SKM-1 treated with dmso at 0.1 percent for 144 hours (cell line): ENCODE measurements around the gene SEC14L5.

Experiments
- DNase-seq: peaks from one replicate; lab custom pipeline; 2025; ENCODE audit not compliant: unreplicated experiment; lab: John Stamatoyannopoulos, UW

SEC14L5 gene

DNA sequence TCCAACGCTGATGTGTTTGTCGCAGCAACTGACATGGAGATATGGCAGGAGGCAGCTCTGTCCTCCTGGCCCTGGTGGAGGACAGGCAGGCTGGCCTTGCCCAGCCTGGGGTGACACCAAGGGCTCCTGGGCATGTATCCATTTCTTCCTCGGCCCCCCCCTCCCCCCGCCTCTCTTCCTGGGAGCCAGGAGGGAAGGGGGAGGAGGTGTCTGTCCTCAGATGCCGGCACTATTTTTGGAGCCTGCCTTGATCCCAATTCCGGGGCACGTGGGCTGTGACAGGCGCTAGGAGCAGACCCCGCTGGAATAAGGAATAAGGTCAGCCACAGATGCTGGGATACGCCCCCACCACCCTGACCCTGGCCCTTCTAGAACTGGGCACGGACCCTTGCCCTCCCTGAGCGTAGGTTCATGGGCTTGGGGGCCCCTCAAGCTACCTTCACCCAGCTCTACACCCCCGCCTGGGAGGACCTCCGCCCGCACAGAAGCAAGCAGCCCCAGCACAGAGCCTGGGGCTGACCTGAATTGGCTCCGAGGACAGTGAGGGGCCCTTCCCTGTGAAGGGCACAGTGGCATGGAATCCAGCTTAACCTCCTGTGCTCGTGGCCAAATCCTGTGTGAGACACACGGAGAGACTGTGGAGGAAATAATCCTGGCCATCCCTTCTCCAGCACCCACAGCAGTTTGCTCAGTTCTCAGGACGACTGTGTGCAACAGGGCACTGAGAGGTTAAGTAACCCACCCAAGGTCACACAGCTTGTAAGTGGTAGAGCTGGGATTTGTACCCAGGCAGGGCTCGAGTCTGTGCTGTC is 24.1 kb downstream of the SEC14L5 start:
- no peak for DNase-seq

DNA sequence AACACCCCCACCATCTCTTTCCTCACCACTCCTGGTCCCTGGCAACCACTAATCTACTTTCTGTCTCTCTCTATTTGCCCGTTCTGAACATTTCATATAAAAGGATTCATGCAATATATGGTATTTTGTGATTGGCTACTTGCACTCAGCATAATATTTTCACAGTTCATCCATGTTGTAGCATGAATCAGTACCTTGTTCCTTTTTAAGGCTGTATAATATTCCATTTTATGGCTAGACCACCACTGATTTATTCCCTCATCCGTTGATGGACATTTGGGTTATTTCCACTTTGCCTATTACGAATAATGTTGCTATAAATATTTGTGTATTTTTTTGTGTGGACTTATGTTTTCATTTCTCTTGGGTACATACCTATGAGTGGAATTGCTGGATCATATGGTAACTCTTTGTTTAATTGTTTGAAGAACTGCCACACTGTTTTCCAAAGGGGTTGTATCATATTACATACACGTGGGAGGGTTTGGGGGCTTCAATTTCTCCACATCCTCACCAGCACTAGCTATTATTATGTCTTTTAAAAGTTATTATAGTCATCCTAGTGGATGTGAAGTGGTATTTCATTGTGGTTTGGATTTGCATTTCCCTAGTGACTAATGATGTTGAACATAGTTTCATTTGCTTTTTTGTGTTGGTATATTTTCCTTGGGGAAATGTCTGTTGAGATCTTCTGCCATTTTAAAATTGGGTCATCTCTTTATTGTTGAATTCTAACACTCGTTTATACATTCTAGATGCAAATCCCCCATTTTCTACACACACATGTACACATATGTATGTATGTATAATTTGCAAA is 26.3 kb downstream of the SEC14L5 start:
- DNase-seq = no peak

DNA sequence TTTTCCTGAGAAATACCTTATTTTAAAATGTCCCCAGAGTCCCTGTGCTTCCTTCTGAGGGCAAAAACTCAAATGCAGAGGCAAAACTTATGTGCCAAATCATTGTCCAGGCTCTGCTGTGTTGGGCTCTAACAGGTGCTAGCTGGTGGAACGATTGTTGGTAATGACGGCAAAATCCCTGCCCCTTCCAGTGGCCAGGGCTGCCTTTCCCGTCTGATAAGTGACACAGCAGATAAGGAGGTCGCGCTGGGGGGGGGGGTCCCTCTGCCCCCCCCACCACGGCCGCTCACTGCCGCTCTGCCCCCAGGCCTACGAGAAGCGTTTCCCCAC is 29.1 kb downstream of the SEC14L5 start:
- DNase-seq = no peak

DNA sequence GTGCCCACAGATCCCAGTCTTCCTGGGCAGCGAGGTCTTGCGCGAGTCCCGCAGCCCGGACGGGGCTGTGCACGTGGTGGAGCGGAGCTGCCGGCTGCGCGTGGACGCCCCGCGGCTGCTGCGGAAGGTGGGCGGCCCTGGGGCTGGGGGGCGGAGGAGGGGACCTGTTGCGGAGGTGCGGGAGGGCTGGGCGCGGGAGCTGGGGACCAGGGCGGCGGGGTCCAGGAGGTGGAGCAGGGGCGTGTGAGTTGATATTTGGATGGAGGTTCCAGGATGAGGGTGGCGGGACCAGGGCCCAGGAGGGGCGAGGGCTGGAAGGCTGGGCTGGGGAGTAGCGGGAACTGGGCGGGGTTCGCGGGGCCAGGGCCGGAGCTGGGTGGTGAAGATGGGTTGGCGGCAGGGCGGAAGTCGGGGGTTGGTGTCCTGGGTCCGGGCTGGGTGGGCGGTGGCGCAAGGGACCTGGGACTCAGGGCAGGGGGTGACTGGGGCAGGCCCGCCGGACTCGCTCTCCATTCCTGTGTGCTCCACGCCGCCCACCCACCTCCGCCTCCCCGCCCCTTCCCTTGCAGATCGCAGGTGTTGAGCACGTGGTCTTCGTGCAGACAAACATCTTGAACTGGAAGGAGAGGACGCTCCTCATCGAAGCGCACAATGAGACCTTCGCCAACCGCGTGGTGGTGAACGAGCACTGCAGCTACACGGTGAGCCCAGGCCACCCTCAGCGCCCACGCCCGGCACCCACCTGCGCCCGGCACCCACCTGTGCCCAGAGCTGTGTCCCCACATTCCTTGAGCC is 29.6 kb downstream of the SEC14L5 start:
- no peak for DNase-seq

DNA sequence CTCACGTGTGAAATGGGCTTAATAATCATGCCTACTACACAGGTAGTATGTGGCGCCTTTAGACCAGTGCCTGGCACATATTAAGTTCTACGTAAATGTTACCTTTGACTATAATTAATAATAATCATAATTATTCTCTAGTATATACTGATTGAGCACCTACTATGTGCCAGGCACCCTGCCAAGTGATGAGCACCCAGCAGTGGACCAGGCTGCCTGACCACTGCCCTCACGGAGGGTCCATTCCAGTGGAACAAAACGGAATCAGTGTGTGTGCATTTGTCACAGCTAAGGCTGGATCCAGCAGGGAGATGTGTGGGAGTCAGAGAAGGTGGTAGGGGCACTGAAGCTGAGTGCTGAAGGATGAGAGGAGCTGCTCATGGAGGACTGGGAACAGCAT is 30.5 kb downstream of the SEC14L5 start:
- no peak for DNase-seq

DNA sequence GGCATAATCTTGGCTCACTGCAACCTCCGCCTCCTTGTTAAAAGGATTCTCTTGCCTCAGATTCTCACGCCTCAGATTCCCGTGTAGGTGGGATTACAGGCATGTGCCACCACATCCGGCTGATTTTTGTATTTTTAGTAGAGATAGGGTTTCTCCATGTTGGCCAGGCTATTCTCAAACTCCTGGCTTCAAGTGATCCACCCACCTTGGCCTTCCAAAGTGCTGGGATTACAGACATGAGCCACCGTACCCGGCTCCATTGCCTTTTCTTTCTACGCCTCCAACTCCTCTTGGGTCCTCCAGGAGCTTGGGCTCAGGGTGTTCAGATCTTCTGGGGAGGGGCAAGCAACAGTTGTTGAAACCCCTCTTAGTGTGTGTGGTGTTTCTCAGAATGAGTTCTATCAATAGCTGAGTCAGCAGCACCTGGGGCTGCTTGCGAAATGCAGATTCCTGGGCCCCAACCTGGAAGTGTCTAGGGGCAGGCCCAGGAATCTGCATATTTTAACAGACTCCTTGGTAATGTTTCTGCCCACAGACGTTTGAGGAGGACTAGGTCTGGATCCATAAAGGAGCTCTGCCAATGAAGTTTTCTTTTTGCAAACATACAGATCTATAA is 31.4 kb downstream of the SEC14L5 start:
- no peak for DNase-seq

DNA sequence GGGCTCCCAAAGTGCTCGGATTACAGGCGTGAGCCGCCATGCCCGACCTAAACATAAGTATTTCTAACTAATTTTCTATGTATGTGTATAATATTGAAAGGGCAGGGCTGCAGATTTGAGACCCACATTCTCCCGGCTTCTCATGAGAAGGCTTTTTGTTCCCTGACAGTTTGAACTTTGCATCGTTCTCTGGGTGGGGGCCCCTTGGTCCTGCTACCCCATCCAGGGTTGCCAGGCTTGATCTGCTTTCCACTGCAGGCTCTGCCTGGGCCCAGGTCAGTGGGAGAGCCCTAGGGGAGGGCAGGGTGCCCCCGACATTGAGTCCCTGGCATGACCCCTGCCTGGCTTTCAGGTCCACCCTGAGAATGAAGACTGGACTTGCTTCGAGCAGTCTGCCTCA is 32.3 kb downstream of the SEC14L5 start:
- no peak for DNase-seq

DNA sequence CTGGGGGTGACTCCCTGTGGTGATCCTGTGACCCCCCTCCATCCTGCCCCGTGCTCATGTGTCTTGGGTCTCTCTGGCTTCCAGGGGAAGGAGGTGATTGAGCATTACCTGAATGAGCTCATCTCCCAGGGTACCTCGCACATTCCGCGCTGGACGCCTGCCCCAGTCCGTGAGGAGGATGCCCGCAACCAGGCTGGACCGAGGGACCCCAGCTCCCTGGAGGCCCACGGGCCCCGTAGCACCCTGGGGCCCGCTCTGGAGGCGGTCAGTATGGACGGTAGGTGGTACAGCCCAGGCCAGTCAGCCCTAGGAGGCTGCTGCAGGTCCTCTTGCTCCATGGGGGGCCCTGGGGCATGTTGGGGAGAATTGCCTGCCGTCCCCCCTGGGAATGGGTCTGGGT is 33.6 kb downstream of the SEC14L5 start:
- no peak for DNase-seq

DNA sequence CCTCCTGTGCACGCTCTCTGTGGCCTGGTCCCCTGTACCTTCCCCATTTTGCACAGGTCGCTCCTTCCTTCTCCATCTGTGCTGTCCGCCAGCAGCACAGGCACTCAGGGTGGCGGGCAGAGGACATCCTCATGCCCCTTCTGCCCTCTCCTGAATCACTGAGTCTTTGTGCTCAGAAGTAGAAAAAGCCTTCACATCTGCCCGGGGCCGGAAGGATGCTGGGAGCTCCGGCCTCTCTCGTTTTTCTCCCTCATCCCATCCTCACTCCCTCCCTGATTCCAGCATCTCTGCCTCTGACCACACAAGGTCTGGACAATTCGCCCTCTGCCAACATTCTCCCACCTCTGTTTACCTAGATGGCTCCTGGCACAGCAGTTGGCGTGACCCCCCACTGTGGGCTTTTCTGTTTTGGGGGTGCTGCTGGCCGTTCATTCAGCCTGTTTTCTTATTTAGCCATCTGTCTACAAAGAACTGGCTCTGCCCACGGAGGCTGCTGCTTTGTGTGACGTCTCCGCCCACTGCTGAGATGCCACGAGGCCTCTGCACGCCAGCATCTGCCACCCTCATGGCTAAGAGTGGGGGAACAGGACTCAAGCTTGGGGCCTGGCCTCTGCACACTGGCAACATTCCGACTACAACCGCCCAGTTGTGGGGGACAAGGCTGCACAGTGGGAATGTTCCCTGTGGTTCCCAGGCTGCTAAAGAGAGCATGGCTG is 36.7 kb downstream of the SEC14L5 start:
- DNase-seq = no peak

DNA sequence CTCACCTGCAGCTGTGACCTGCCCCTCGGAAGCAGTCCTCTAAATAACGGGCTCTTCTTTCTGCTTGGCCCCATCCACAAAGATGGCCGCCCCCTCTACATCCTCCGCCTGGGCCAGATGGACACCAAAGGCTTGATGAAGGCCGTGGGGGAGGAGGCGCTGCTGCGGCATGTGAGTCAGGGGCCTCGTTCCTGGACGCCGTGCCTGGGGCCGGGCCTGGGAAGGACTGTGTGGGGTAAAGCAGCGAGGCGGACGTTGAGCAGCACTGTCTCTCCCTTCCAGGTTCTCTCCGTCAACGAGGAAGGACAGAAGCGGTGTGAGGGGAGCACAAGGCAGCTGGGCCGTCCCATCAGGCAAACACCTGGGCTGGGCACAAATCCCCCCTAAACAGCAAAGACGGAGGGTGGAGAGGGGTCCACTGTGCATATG is 42.5 kb downstream of the SEC14L5 start:
- DNase-seq = no peak

DNA sequence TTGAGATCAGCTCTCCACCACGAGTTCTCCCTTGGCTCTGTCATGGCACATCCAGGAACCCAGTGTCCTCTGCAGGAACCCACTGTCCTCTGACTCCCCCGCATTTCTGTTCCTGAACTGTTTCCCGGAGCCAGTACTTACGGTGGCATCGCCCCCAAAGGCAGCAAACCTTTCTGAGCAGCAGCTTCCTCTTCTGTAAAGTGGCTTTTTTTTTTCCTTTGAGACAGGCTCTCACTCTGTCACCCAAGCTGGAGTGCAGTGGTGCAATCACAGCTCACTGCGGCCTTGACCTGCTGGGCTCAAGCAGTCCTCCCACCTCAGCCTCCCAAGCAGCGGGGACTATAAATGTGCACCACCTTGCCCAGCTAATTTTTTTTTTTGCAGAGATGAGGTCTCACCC is 43.4 kb downstream of the SEC14L5 start:
- peak; percentile 50 for DNase-seq

DNA sequence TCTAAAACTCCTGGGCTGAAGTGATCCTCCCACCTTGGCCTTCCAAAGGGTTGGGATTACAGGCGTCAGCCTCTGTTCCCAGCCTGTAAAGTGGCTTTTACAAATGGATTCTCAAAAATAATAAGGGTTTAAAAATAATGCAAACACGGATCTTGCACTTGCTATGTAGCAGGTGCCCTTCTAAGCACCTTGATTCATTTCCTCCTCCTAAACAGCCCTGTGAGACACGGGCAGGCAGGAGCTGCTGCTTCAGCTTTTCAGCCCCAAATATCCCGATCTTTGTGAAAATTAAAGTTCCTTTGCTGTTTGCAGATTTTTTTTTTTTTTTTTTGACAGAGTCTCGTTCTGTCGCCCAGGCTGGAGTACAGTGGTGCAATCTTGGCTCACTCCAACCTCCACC is 43.9 kb downstream of the SEC14L5 start:
- no peak for DNase-seq

DNA sequence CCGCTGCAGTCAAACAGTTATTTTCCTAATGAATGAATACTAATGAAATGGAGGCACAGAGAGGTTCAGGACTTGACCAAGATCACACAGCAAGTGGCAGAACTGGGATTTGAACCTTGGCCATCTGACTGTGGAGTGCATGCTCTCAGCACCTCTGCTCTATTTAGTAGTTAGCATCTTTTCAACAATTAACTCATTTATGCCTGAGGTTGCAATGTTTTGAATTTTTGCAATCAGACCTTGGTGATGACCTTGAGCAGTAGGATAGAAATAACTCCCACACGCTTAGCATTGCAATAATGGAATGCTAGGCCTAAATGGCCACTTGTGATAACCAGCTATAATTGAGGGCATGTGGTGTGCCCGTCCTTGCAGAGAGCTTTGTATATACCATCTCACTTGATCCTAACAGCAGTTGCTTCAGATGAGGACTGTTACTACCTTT is 44.6 kb downstream of the SEC14L5 start:
- DNase-seq = no peak

DNA sequence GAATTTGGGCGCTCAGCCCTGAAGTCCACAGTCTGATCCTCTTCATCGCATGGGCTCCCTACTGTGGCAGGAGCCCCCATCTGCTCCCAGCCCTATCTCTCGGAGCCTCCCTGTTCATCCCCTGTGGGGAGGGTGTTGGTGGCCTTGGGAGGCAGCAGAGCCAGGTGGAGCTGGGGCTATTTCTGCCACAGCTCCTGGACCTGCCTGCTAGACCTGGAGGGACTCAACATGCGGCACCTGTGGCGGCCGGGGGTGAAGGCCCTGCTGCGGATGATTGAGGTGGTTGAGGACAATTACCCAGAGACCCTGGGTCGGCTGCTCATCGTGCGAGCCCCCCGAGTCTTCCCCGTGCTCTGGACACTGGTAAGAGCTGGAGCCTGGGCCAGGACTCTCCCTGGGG is 45.1 kb downstream of the SEC14L5 start:
- DNase-seq = no peak

DNA sequence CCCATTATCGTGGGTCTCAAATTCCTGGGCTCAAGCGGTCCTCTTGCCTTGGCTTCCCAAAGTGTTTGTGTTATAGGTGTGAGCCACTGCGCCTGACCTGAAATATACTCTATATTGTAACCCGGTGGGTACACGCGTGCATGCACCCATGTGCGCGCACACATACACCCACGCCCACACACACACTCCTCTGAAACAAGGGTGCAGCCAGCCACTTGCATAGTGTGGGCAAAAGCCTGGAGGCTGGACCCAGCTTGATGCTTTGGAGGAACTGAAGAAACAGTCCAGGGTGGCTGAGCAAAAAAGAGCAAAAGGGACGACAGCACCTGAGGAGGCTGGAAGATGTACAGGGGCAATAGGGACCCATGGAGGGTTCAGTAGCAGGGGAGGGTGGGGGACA is 45.7 kb downstream of the SEC14L5 start:
- DNase-seq = no peak

DNA sequence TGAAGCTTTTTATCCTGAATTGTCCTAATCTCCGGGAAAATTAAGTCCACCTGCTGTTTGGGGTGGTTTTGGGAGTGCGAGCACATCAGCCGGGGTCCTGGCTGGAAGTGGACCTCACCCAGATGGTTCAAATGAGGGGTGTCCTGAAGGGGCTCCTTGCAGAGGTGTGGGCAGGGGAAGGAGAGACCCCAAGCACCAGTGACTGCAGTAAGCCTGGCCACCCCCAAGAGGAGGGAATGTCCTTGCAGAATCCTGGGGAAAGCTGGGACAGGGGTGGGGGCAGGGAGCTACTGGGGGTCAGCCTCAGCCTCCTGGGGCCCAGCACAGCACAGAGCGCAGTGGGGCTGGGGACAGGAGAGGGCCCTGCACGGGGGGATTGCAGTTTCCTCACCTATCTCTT is 46.2 kb downstream of the SEC14L5 start:
- DNase-seq = no peak

DNA sequence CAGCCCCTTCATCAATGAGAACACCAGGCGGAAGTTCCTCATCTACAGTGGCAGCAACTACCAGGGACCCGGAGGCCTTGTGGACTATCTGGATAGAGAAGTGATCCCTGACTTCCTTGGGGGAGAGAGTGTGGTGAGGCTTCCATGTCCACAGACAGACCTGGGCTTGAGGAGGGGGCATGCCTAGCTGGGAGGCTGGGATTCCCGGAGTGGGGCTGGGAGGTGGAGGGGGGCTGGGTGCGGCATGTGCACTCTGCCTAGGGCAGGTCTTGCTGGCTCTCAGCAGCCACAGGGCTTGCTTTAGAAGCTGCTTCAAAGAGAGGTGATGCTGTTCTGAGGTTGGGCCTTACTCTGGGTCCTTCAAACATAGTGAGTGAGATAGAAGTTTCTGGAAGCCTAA is 47.8 kb downstream of the SEC14L5 start:
- DNase-seq = no peak

DNA sequence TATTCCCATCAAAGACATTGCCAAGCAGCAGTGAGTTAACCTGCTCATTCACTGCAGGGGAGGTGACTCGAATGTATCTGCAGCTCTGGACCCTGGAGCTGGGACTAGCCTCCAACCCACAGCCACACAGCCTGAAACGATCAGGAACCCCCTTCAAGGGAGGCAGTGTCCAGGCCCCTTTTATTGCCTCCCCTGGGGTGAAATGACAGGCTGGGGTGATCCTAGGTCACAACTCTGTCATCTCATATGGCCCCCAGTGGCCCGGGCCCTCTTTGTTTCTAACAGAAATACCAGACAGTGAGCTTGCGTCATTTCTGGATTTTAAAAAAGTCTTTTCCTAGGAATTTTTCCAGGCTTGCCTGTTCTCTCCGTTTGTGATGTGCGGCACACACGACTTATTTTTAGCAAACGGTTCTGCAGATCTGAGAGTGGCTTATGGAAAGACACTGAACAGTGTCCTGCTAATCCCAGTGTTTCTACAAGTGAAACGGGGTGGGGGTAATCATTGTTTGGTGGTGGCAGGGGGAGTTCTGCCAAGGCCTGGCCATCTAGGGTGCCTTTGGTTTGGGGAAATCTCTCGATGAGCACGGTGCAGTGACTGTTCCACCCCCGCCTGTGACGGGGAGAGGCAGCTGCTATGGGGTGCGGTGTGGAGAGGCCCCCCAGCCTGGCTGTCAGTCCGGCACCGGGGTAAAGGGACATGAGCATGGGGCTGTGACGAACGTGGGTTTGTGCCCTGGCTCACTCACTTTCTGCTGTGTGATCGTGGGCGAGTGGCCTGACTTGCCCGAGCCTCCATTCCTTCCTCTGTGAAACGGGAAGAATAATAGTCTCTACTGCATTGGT is 48.4 kb downstream of the SEC14L5 start:
- DNase-seq = no peak

DNA sequence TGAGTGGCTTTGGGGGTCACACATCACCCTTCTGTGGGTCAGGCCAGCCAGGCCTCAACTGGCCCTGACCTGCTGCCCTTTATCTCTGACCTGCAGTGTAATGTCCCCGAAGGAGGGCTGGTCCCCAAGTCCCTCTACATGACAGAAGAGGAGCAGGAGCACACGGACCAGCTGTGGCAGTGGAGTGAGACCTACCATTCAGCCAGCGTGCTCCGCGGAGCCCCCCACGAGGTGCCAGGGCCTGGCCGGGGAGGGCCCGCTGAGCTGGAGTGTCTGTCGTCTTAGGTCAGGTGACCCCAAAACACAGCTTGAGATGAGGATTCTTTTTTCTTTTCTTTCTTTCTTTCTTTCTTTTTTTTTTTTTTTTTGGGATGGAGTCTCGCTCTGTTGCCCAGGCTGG is 49.1 kb downstream of the SEC14L5 start:
- no peak for DNase-seq

DNA sequence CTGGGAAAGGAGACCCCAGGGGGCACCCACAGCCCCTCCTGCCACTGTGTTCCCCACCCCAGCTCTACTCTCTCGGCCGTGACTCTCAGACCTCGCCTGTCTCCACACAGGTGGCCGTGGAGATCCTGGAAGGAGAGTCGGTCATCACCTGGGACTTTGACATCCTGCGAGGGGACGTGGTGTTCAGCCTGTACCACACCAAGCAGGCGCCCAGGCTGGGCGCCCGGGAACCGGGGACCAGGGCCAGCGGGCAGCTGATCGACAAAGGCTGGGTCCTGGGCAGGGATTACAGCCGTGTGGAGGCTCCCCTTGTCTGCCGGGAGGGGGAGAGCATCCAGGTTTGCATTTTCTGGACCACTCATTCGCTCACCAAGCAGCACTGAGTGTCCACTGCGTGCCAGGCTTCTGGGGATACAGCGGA is 50.2 kb downstream of the SEC14L5 start:
- DNase-seq = no peak
